PC-3 (cell line): ENCODE measurements around the gene ARHGAP22. TPM values are rescaled to one million over a fixed set of nuclear protein-coding genes. Genes with fewer than 3 reads are reported as not detected.

ENCODE experiments used
- ATAC-seq: fragments of 200-7000 bp; cut with Tn5 transposase; 2 replicates; pipeline ENCODE4 v1.9.1; 2020; ENCODE audit warnings: mild to moderate bottlenecking, moderate library complexity
- BruUV-seq: library from RNA; stranded (reverse); fragments of 400-500 nt; replicated peaks from 2 replicates; lab custom pipeline; 2021; lab: Mats Ljungman, UMichigan
- CTCF ChIA-PET: fragments of 300-600 bp; sonication (Branson Sonifier 250); formaldehyde crosslinking; loops from one replicate; lab custom pipeline; 2022; ENCODE audit warnings: antibody characterized with exemption; lab: Charles Lee
- POLR2A ChIA-PET: fragments of 300-600 bp; sonication (Branson Sonifier 250); formaldehyde crosslinking; loops from one replicate; lab custom pipeline; 2022; ENCODE audit warnings: antibody characterized with exemption; ENCODE audit not compliant: unreplicated experiment; lab: Charles Lee
- DNase-seq: peaks from one replicate; pipeline ENCODE4 v3.0.0-alpha.2; 2015
- H2AFZ ChIP-seq: fragments of 300-600 bp; sonication (generic); 2 replicates; pipeline ENCODE4 v1.6.0; 2016; ENCODE audit warnings: antibody characterized with exemption, low read length
- H3F3A ChIP-seq: fragments of 300-600 bp; sonication (generic); one replicate; pipeline ENCODE4 v1.6.0; 2017; ENCODE audit warnings: antibody characterized with exemption, low read length, control low read depth, mild to moderate bottlenecking; ENCODE audit not compliant: unreplicated experiment
- H3K27ac ChIP-seq: fragments of 300-600 bp; sonication (generic); 2 replicates; pipeline ENCODE4 v1.5.1; 2016; ENCODE audit warnings: mild to moderate bottlenecking, low read length
- H3K27me3 ChIP-seq: fragments of 300-600 bp; sonication (generic); 2 replicates; pipeline ENCODE4 v1.6.1; 2016; ENCODE audit warnings: low read length, mixed read lengths
- H3K36me3 ChIP-seq: fragments of 300-600 bp; sonication (generic); 2 replicates; pipeline ENCODE4 v1.6.1; 2016; ENCODE audit warnings: low read depth, mixed run types, low read length, mixed read lengths
- H3K4me1 ChIP-seq: fragments of 300-600 bp; sonication (generic); 2 replicates; pipeline ENCODE4 v1.5.1; 2016; ENCODE audit warnings: low read length; ENCODE audit not compliant: insufficient read depth
- H3K4me2 ChIP-seq: fragments of 300-600 bp; sonication (generic); 2 replicates; pipeline ENCODE4 v1.6.0; 2016; ENCODE audit warnings: low read length
- H3K4me3 ChIP-seq: fragments of 300-600 bp; sonication (generic); 2 replicates; pipeline ENCODE4 v1.5.1; 2016; ENCODE audit warnings: mild to moderate bottlenecking, low read length, mixed read lengths
- H3K79me2 ChIP-seq: fragments of 300-600 bp; sonication (generic); 2 replicates; pipeline ENCODE4 v1.6.1; 2017; ENCODE audit warnings: low read length, mixed read lengths
- H3K9ac ChIP-seq: fragments of 300-600 bp; sonication (generic); 2 replicates; pipeline ENCODE4 v1.6.0; 2016; ENCODE audit warnings: mild to moderate bottlenecking, low read length
- H3K9me2 ChIP-seq: fragments of 300-600 bp; sonication (generic); replicated peaks from 2 replicates; pipeline ENCODE4 v1.6.1; 2016; ENCODE audit warnings: mixed run types, low read length, mixed read lengths
- H3K9me3 ChIP-seq: fragments of 300-600 bp; sonication (generic); 2 replicates; pipeline ENCODE4 v1.6.1; 2016; ENCODE audit warnings: low read length, mixed read lengths
- H4K20me1 ChIP-seq: fragments of 300-600 bp; sonication (generic); 2 replicates; pipeline ENCODE4 v1.6.1; 2016; ENCODE audit warnings: low read length, mixed read lengths
- EZH2 ChIP-seq: fragments of 300-600 bp; sonication (generic); IDR thresholded peaks from one replicate; pipeline ENCODE4 v1.6.1; 2017; ENCODE audit warnings: antibody characterized with exemption, mild to moderate bottlenecking, low read length; ENCODE audit not compliant: unreplicated experiment
- EZH2phosphoT487 ChIP-seq: fragments of 300-600 bp; sonication (generic); IDR thresholded peaks from 2 replicates; pipeline ENCODE4 v1.6.1; 2018; ENCODE audit warnings: mild to moderate bottlenecking, antibody characterized with exemption, low read length, borderline replicate concordance
- intact Hi-C: fragments of 100-400 bp; cut with micrococcal nuclease; formaldehyde crosslinking; loops from 2 replicates; pipeline ENCODE4 v1.9.0; 2023
- total RNA-seq: library from RNA; depleted of rRNA; stranded (reverse); fragments of >200 nt; gene quantifications from 2 replicates; pipeline ENCODE4 v1.2.3, GENCODE V29; 2014
- TF ChIP-seq, protein P1 (sequence below): fragments of 300-600 bp; sonication (generic); conservative IDR thresholded peaks from 2 replicates; pipeline ENCODE4 v1.5.1; 2017; ENCODE audit warnings: antibody characterized with exemption, low read depth, mild to moderate bottlenecking, low read length

Gene ARHGAP22
- total RNA-seq, 1 experiment from 2014 or later: 12.2 TPM

DNA sequence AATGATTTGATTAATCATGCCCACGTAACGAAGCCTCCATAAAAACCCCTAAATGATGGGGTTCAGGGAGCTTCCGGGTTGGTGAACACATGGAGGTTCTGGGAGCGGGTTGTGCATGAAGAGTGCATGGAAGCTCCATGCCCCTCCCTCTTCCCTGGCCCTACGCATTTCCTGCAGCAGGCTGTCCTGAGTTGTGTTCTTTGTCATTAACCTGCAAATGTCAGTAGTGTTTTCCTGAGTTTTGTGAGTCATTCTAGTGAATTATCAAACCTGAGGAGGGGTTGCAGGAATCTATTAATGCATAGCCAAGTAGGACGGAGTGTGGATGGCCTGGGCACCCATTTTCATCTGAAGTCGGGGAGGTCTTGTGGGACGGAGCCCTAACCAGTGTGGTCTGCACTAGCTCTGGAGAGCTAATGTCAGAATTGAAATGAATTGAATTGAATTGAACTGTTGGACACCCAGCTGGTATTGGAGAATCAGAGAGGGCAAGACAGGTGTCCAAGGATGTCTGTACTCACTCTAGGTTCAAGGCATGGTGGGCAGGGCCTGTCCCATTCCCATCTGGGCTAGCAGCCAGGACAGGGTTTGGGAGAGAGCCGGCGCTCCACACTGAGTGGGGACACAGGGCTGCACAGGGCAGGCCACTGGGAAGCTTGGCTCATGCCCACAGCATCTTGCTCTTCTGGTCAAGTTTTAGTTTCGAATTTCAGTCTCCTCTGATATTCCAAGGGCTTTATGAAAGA lies 22.3 kb upstream of the ARHGAP22 start:
- H3K9me2 ChIP-seq: no peaks in the 10 kb centered on the region
- ChIA-PET POLR2A (no interaction called here), CTCF (no interaction called here)
- BruUV-seq: no TSS peak
- H3K27me3 ChIP-seq: no peaks in the 10 kb centered on the region
- no peak overlapping the region for H2AFZ ChIP-seq
- H3K9ac ChIP-seq: no peak overlapping the region
- H3K4me3 ChIP-seq: no peak overlapping the region
- TF ChIP-seq, protein P1, sequence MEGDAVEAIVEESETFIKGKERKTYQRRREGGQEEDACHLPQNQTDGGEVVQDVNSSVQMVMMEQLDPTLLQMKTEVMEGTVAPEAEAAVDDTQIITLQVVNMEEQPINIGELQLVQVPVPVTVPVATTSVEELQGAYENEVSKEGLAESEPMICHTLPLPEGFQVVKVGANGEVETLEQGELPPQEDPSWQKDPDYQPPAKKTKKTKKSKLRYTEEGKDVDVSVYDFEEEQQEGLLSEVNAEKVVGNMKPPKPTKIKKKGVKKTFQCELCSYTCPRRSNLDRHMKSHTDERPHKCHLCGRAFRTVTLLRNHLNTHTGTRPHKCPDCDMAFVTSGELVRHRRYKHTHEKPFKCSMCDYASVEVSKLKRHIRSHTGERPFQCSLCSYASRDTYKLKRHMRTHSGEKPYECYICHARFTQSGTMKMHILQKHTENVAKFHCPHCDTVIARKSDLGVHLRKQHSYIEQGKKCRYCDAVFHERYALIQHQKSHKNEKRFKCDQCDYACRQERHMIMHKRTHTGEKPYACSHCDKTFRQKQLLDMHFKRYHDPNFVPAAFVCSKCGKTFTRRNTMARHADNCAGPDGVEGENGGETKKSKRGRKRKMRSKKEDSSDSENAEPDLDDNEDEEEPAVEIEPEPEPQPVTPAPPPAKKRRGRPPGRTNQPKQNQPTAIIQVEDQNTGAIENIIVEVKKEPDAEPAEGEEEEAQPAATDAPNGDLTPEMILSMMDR: no peak
- TF ChIP-seq EZH2 (no peak), EZH2phosphoT487 (no peak)
- no peak overlapping the region for H3K27ac ChIP-seq
- DNase-seq (no peak), ATAC-seq (no peak)
- H3F3A ChIP-seq: no peaks in the 10 kb centered on the region
- no peaks in the 10 kb centered on the region for H4K20me1 ChIP-seq
- no peaks in the 10 kb centered on the region for H3K4me1 ChIP-seq
- no peaks in the 10 kb centered on the region for H3K36me3 ChIP-seq
- no peak overlapping the region for H3K4me2 ChIP-seq
- no peaks in the 10 kb centered on the region for H3K79me2 ChIP-seq
- H3K9me3 ChIP-seq: no peaks in the 10 kb centered on the region
- intact Hi-C loops: no loop called here

DNA sequence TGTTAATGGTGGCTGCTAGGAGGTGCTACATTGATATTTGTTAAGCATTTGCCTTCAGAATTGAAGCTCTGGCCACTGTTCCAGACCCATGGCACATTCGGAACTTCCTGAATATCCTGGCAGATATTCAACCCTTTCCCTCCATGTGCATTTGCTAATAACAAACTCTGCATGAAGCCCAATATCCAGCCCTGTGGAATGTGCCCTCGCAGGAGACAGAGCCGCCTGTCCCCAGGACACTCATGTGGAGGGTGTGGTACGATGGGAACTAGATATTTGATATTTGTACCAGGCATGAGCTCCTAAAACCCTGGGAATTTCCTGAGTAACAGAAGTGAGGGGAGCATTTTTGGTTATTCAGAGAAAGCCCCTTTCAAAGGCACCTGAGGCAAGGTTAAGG lies 21.6 kb upstream of the ARHGAP22 start:
- no peaks in the 10 kb centered on the region for H3K79me2 ChIP-seq
- ChIA-PET CTCF (interaction anchor here (0.6 kb wide), 1 partner anchor 29 kb away, joined by 5 read pairs; no protein-coding TSS in a partner anchor), POLR2A (no interaction called here)
- no TSS peak for BruUV-seq
- no peaks in the 10 kb centered on the region for H3K9me3 ChIP-seq
- H3K4me3 ChIP-seq: no peak overlapping the region
- H4K20me1 ChIP-seq: no peaks in the 10 kb centered on the region
- H3K4me1 ChIP-seq: no peaks in the 10 kb centered on the region
- no peak overlapping the region for H3K9ac ChIP-seq
- no peaks in the 10 kb centered on the region for H3F3A ChIP-seq
- H3K27me3 ChIP-seq: no peaks in the 10 kb centered on the region
- H3K36me3 ChIP-seq: no peaks in the 10 kb centered on the region
- TF ChIP-seq EZH2phosphoT487: no peak
- TF ChIP-seq, protein P1: no peak
- TF ChIP-seq EZH2: no peak
- ATAC-seq: no peak
- intact Hi-C loops: no loop called here
- H3K9me2 ChIP-seq: no peaks in the 10 kb centered on the region
- H3K27ac ChIP-seq: no peak overlapping the region
- H2AFZ ChIP-seq: no peak overlapping the region
- DNase-seq: no peak
- no peak overlapping the region for H3K4me2 ChIP-seq

DNA sequence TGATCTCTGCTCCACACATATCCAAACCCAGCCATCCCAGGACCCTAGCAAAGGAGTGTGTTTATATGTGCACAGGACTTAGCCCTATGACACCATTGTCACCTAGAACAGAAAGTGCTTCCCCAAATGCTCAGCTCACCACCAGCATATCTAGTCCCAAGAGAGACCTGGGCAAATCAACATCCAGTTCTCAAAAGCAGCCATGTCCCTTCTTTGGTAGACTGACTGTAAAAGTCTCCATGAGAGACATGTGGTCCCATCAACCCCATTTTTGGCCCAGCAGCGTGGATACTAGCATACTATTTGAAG lies 20.9 kb upstream of the ARHGAP22 start:
- intact Hi-C loops: no loop called here
- H3K27ac ChIP-seq: no peak overlapping the region
- no peaks in the 10 kb centered on the region for H3F3A ChIP-seq
- H3K9ac ChIP-seq: no peak overlapping the region
- no TSS peak for BruUV-seq
- CTCF ChIA-PET: no interaction called here
- TF ChIP-seq EZH2 (no peak), EZH2phosphoT487 (no peak)
- TF ChIP-seq, protein P1: no peak
- no peak overlapping the region for H2AFZ ChIP-seq
- no peaks in the 10 kb centered on the region for H3K27me3 ChIP-seq
- POLR2A ChIA-PET: no interaction called here
- no peaks in the 10 kb centered on the region for H3K9me2 ChIP-seq
- H3K9me3 ChIP-seq: no peaks in the 10 kb centered on the region
- H3K4me3 ChIP-seq: no peak overlapping the region
- H3K79me2 ChIP-seq: no peaks in the 10 kb centered on the region
- H3K36me3 ChIP-seq: no peaks in the 10 kb centered on the region
- no peak overlapping the region for H3K4me2 ChIP-seq
- H3K4me1 ChIP-seq: no peaks in the 10 kb centered on the region
- no peak for DNase-seq
- no peak for ATAC-seq
- no peaks in the 10 kb centered on the region for H4K20me1 ChIP-seq
